Transverse colon (tissue), 4 donors: ENCODE results near the gene UPF3A. TPM values are rescaled to one million over a fixed set of nuclear protein-coding genes. Genes with fewer than 3 reads are reported as not detected.
"Not testable (repeated sequence)": the region's sequence is repeated elsewhere in the genome, so short reads cannot be mapped to it uniquely, and the experiment has no call there.

Source experiments
- DNase-seq: peaks from one replicate; pipeline ENCODE4 v3.0.0-alpha.2; 2019
- H3K27ac ChIP-seq, 4 donors: fragments of 200-600 bp; sonication (generic); 2 replicates each; pipeline ENCODE4 v1.5.1; 2016 to 2018; ENCODE audit warnings: inconsistent platforms in 4 of 4
- H3K27me3 ChIP-seq: fragments of 200-600 bp; sonication (generic); 2 replicates; pipeline ENCODE4 v1.5.1; 2017; ENCODE audit warnings: inconsistent platforms
- H3K36me3 ChIP-seq, 4 donors: fragments of 200-600 bp; sonication (generic); 2 replicates each; pipeline ENCODE4 v1.5.1; 2017 to 2019; ENCODE audit warnings: inconsistent platforms in 4 of 4
- H3K4me1 ChIP-seq, 4 donors: fragments of 200-600 bp; sonication (generic); 2 replicates each; pipeline ENCODE4 v1.5.1; 2017 to 2020; ENCODE audit warnings: inconsistent platforms in 4 of 4
- H3K4me3 ChIP-seq, 4 donors: fragments of 200-600 bp; sonication (generic); 1 replicate in 1 of 4; 2 replicates in 3 of 4; pipeline versions ENCODE4 v1.5.1 to v1.6.1; 2017 to 2019; ENCODE audit warnings: inconsistent platforms in 4 of 4
- H3K9me3 ChIP-seq, 2 donors: fragments of 200-600 bp; sonication (generic); 2 replicates each; pipeline ENCODE4 v1.5.1; 2017 to 2019; ENCODE audit warnings: inconsistent platforms in 2 of 2
- EP300 ChIP-seq: sonication (generic); formaldehyde crosslinking; IDR thresholded peaks from one replicate; pipeline ENCODE4 v1.6.1; 2017; ENCODE audit warnings: antibody characterized with exemption, low read depth
- POLR2A ChIP-seq: fragments of 450-650 bp; IDR thresholded peaks from one replicate; pipeline ENCODE4 v1.6.1; 2016; ENCODE audit warnings: antibody characterized with exemption, mild to moderate bottlenecking, moderate library complexity
- POLR2AphosphoS5 ChIP-seq, 3 donors: sonication (generic); formaldehyde crosslinking; IDR thresholded peaks; one replicate each; pipeline ENCODE4 v1.6.1; 2016; ENCODE audit warnings: antibody characterized with exemption in 3 of 3
- WGBS, 2 donors: methylation state at CpG; one replicate each; pipeline ENCODE4 v1.1.5; 2018; ENCODE audit warnings: low coverage in 1 of 2; 5-methylcytosine and 5-hydroxymethylcytosine counted together
- in situ Hi-C, 4 donors: fragments of 200-750 bp; cut with MboI; loops; one replicate each; pipeline versions ENCODE4 v1.15.0 to v1.15.1; 2017; ENCODE audit warnings: low sequenced_read_pairs in 3 of 4, low pct_ligation_motif_present in 1 of 4, low pct_unique_long_range_greater_than_20kb in 1 of 4
- intact Hi-C: fragments of 100-400 bp; cut with DNase I; formaldehyde crosslinking; loops from one replicate; pipeline ENCODE4 v1.15.1; 2023; ENCODE audit warnings: low total_unique reads
- total RNA-seq, 4 donors: library from RNA; depleted of rRNA; stranded (reverse); fragments of >200 nt; gene quantifications; one replicate each; pipeline ENCODE4 v1.1.0, GENCODE V29; 2016
- TF ChIP-seq, protein P1 (sequence below), 5 experiments: fragments of 200-600 bp in 3 of 5; fragments of 450-650 bp in 2 of 5; sonication (generic) in 3 of 5; IDR thresholded peaks; 1 replicate in 2 of 5; 2 replicates in 3 of 5; pipeline ENCODE4 v1.5.1; 2016 to 2017; ENCODE audit warnings: antibody characterized with exemption in 5 of 5, inconsistent platforms in 3 of 5, mild to moderate bottlenecking in 2 of 5, moderate library complexity in 1 of 5

The UPF3A gene
- total RNA-seq, 4 donors from 2014 or later, result 15.3 to 49.7 (median 36.4) TPM

DNA sequence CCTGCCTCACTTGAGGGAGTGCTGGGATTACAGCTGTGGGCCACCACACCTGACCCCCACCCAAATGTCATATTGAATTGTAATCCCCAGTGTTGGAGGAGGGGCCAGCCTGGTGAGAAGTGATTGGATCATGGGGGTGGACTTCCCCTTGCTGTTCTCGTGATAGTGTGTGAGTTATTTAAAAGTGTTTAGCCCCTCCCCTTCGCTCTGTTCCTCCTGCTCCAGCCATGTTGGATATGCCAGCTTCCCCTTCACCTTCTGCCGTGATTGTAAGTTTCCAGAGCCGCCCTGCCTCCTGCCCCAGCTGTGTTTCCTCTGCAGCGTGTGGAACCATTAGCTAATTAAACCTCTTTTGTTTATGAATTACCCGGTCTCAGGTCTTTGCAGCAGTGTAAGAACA is 46.6 kb downstream of the UPF3A start:
- WGBS, 2 donors, result 57 to 74% methylated on average over 5 to 6 of the region's 6 CpGs
- Histone ChIP-seq H3K36me3 (peaks cover 0 to 24% (median 9%) of the 10 kb centered on the region in 4 donors), H3K4me1 (peaks cover 0 to 8% (median 3%) of the 10 kb centered on the region in 4 donors), H3K4me3 (no peak overlapping the region), H3K27ac (peak overlapping the region in 1 of 4 donors; percentile 21), H3K27me3 (no peaks in the 10 kb centered on the region), H3K9me3 (no peaks in the 10 kb centered on the region)
- no peak for DNase-seq
- intact Hi-C loops (no loop called here), in situ Hi-C loops (no loop called here)
- no peak for TF ChIP-seq POLR2A
- TF ChIP-seq, protein P1, sequence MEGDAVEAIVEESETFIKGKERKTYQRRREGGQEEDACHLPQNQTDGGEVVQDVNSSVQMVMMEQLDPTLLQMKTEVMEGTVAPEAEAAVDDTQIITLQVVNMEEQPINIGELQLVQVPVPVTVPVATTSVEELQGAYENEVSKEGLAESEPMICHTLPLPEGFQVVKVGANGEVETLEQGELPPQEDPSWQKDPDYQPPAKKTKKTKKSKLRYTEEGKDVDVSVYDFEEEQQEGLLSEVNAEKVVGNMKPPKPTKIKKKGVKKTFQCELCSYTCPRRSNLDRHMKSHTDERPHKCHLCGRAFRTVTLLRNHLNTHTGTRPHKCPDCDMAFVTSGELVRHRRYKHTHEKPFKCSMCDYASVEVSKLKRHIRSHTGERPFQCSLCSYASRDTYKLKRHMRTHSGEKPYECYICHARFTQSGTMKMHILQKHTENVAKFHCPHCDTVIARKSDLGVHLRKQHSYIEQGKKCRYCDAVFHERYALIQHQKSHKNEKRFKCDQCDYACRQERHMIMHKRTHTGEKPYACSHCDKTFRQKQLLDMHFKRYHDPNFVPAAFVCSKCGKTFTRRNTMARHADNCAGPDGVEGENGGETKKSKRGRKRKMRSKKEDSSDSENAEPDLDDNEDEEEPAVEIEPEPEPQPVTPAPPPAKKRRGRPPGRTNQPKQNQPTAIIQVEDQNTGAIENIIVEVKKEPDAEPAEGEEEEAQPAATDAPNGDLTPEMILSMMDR (IDR thresholded peaks at IDR 0.05), result no peak
- no peak for TF ChIP-seq POLR2AphosphoS5 (IDR thresholded peaks at IDR 0.05)
- TF ChIP-seq EP300, result no peak

DNA sequence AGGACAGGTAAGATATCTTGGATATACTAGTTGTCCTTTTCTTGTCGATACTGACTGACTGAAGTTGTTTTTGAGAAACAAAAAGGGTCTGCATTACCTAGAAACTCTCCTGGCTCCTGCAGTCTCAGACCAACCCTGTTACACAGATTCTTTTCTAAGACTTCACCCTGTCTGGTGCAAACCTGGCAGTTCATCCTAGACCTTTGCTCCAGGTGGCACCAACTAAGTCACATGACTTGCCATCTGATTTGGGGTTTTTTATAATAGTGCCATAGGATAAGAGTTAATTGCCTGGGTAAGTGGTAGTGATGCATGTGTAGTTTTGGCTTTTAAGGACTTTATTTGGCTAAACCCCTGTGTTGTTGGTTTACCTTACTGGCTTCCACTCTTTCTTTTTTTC is 47.2 kb downstream of the UPF3A start:
- no peak for DNase-seq
- H3K4me1 ChIP-seq, result peaks cover 0 to 8% (median 3%) of the 10 kb centered on the region in 4 donors
- 65 to 71% methylated on average over 1 of the region's 1 CpG for WGBS, 2 donors
- peaks cover 0 to 21% (median 7%) of the 10 kb centered on the region in 4 donors for H3K36me3 ChIP-seq
- H3K27me3 ChIP-seq, result no peaks in the 10 kb centered on the region
- in situ Hi-C loops, result no loop called here
- TF ChIP-seq, protein P1 (IDR thresholded peaks at IDR 0.05), result no peak
- TF ChIP-seq POLR2A (no peak), EP300 (no peak), POLR2AphosphoS5 (IDR thresholded peaks at IDR 0.05) (no peak)
- no peaks in the 10 kb centered on the region for H3K9me3 ChIP-seq
- no peak overlapping the region for H3K4me3 ChIP-seq
- intact Hi-C loops, result no loop called here
- H3K27ac ChIP-seq, result peak overlapping the region in 1 of 4 donors; percentile 21

- no peak for DNase-seq
- TF ChIP-seq, protein P1 (IDR thresholded peaks at IDR 0.05), result no peak
- TF ChIP-seq POLR2A (no peak), EP300 (no peak), POLR2AphosphoS5 (IDR thresholded peaks at IDR 0.05) (no peak)
- Histone ChIP-seq H3K27ac (no peak overlapping the region), H3K4me1 (peaks cover 0 to 15% (median 3%) of the 10 kb centered on the region in 4 donors), H3K4me3 (no peak overlapping the region), H3K36me3 (peaks cover 0 to 9% (median 0%) of the 10 kb centered on the region in 4 donors), H3K27me3 (no peaks in the 10 kb centered on the region), H3K9me3 (no peaks in the 10 kb centered on the region)
- WGBS, 2 donors, result 73 to 74% methylated on average over 5 of the region's 5 CpGs
- intact Hi-C loops, result no loop called here
- in situ Hi-C loops, result no loop called here
These were observed 48.7 kb downstream of the UPF3A start for GRCh38 chr13:114330086-114330485.

GRCh38 chr13:114333881-114334280 is 52.5 kb downstream of the UPF3A start:
- H3K27ac ChIP-seq, H3K4me3 ChIP-seq, intact Hi-C loops, H3K9me3 ChIP-seq, H3K27me3 ChIP-seq, in situ Hi-C loops, DNase-seq, H3K4me1 ChIP-seq, H3K36me3 ChIP-seq: not testable (repeated sequence)
- 72% methylated on average over 3 of the region's 3 CpGs; no CpG with 5 or more reads in 1 of the 2 donors for WGBS, 2 donors
